Measurements from ENCODE around the gene OGFOD2.
"Not testable (repeated sequence)": the region's sequence is repeated elsewhere in the genome, so short reads cannot be mapped to it uniquely, and the experiment has no call there.

The OGFOD2 gene

DNA sequence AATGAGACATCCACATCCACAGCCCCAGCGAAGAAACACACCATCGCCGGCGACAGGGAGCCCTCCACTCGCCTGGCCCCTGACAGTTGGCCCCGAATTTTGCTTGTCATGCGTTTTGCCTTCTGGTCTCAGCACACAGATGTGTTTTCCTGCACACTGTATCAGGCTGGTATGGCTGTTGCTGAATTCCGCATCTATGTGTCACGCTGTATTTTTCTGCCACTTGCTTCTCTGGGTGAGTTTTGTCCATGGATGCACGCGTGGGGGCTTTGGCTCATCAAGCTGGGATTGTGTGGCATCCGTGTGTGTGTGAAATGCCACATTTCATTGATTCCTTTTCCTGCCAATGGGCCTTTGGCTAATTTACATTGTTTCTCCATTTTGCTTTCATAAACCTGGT lies 31.9 kb downstream of the OGFOD2 start:
- DNase-seq, result no peak

- no peak for DNase-seq
Observed at GRCh38 chr12:123010110-123010509, 35.1 kb downstream of the OGFOD2 start.

GRCh38 chr12:123010681-123011080 lies 35.6 kb downstream of the OGFOD2 start:
- DNase-seq, result no peak

- DNase-seq, result no peak
Observed at GRCh38 chr12:123011701-123012100, 36.7 kb downstream of the OGFOD2 start.

GRCh38 chr12:123013185-123014095 lies 38.4 kb downstream of the OGFOD2 start:
- DNase-seq, result no peak

- not testable (repeated sequence) for DNase-seq
Observed at GRCh38 chr12:123014473-123014872, 39.4 kb downstream of the OGFOD2 start.

DNA sequence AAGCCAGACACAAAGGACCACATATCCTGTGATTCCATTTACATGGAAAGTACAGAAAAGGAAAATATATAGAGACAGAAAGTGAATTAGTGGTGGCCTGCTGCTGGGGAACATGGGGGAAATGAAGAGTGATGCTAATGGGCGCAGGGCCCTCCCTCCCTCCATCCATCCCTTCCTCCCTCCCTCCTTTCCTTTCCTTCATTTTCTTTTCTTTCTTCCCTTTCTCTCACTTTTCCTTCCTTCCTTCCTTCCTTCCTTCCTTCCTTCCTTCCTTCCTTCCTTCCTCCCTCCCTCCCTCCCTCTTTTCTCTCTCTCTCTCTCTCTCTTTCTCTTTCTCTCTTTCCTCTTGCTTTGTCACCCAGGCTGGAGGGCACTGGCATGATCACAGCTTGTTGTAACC lies 42.7 kb downstream of the OGFOD2 start:
- DNase-seq, result no peak

DNA sequence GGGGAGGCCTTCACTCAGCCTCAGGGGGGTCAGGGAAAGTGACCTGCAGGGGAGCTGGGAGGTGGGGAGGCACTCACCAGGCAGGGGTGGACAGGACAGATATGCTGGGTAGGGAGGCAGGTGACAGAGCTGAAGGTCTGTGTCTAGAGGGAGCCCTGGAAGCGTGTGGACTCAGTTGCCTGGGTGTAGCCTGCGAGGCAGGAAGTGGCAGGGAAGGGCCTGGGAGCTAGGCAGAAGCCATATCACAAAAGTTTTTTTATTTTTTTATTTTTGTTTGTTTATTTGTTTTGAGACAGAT lies 44.7 kb downstream of the OGFOD2 start:
- no peak for DNase-seq

DNA sequence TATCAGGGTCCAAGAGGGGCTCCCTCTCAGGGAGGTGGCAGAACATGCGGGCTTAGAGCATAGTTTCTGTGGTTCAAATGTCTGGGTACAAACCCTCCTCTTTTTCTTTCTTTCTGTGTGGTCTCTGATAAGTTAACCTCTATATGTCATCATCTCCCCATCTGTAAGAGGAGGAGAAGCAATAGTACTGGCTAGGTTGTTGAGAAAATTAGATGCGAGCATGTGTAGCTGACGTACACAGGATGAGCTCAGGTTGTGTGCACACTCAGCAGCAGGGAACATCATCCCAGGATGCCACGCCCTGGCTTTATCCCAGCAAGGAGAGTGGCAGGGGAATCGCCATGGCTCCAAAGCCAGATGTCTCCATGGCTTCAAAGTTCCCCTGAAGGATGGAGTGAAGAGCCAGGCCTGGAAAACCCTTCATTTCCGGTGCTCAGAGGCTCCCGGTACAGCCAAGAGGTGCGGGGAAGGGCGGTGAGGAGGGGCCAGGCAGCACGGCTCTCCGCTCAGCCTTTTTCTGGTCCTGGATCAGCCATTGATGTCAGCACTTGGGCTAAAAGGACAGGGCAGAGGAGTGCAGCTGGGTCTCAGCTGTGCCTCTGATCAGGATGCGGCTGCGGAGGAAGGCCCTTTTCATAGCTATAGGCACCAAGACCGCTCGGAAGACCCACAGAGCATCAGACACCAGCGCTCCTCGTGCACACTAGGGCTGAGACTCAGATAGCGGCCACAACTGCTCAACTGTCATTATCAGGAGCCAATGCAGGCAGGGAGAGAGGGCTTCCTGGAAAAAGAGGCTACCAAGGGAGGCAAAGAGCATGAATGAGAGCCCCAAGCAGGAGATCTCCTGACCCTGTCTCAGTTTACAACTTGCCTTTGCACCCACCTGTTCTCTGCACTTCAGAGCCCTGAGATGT lies 46.9 kb downstream of the OGFOD2 start:
- no peak for DNase-seq

DNA sequence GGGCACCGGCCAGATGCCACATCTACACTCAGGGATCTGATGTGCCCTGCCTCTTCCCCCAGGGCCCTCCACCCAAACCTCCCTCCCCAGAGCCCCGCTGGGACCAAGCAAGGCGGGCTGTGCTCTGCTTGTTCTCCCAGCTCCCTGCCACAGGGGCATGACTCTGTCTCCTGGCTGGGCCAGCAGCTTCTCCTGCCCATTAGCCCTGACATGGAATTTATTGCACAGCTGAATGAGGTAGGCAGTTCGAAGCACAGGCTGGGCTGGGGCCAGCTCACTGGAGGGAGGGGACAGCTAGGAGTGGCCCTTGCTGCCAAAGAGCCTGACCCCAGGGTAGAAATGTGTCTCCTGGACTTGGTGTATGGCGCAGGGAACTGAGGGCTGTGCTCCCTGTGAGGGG lies 47.8 kb downstream of the OGFOD2 start:
- no peak for DNase-seq

- DNase-seq, result peak; percentile 26
Observed at GRCh38 chr12:123024819-123025391, 49.9 kb downstream of the OGFOD2 start.

DNA sequence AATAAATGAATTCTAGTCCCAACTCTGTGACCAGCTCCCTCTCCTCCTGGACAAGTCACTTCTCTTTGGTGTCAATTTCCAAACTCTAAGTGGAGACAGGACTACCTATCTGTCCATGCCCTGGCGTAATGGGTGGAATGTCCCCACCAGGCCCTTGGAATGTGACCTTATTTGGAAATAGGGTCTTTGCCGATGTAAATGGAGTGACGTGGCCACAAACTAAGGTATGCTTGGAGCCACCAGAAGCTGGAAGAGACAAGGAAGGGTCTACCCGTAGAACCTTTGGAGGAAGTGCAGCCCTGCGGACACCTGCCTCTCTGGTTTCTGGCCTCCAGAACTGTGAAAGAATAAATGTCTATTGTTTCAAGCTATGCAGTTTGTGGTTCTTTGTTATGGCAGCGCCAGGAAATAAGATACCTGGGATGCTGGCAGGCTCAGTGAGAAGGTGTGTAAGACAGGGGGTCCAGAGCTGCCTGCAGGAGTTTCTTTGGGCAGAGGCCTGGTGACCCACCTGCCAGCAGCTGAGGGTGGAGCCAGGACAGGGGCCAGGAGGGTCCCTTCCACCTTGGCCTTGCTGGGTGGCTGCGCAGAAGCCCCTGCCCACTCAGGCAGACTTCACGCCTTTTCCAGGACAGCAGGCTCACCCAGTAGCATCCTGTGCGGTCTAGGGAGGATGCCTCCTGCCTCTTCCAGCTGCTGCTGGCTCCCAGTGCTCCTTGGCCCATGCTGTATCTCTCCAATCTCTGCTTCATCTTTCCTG lies 51.2 kb downstream of the OGFOD2 start:
- no peak for DNase-seq

- no peak for DNase-seq
Observed at GRCh38 chr12:123027726-123028445, 52.8 kb downstream of the OGFOD2 start.

DNA sequence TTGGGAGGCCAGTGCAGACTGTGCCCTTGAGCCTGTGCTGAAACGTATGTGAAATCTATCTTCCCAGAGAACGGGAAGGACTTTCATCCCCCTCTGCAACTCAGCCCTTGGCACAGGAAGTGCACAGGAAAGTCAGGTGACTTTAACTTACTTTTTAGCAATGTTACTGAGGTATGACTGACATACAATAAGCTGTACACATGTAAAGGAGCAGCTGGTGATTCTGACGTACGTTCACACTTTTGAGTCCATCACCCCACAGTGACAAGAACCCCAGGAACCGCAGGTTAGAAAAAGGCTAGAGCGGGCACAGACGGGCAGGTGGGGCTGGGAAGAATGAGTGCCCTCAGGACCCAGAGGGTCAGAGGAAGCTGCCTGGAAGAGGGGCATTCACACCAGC lies 53.4 kb downstream of the OGFOD2 start:
- no peak for DNase-seq

DNA sequence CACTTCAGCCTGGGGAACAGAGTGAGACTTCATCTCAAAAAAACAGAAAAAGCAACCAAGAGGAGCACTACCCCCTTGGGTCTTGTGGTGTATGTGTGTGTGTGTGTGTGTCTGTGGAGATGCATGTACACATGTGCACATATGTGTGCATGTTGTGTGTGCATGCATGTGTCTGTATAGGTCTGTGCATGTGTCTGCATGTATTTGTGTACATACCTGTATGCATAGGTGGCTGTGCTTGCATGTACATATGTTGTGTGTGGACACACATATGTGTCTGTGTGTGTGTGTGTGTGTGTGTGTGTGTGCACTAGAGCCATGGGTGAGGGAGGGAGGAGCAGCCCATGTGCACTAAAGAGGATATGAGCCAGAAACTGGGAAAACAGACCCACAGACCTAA lies 54.5 kb downstream of the OGFOD2 start:
- DNase-seq, result no peak
